ENCODE results near the gene GBP5.
"Not testable (repeated sequence)": the region's sequence is repeated elsewhere in the genome, so short reads cannot be mapped to it uniquely, and the experiment has no call there.

The GBP5 gene

DNA sequence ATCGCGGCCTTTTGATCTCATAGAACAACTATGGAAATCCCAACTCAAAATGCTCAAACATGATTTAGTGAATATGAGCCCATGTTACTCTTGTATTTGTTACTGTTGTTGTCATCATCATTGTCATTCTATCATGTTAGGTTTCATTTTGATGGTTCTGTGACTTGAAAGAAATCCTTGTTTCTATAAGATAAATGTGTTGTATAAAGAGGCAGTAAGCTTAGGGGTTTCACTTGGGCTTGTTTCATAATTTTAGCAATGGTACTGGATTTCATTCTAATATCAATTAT, 15.3 kb upstream of the GBP5 start:
- no peak for DNase-seq (ENCODE audit: low spot score)
- TF ChIP-seq, protein P1, sequence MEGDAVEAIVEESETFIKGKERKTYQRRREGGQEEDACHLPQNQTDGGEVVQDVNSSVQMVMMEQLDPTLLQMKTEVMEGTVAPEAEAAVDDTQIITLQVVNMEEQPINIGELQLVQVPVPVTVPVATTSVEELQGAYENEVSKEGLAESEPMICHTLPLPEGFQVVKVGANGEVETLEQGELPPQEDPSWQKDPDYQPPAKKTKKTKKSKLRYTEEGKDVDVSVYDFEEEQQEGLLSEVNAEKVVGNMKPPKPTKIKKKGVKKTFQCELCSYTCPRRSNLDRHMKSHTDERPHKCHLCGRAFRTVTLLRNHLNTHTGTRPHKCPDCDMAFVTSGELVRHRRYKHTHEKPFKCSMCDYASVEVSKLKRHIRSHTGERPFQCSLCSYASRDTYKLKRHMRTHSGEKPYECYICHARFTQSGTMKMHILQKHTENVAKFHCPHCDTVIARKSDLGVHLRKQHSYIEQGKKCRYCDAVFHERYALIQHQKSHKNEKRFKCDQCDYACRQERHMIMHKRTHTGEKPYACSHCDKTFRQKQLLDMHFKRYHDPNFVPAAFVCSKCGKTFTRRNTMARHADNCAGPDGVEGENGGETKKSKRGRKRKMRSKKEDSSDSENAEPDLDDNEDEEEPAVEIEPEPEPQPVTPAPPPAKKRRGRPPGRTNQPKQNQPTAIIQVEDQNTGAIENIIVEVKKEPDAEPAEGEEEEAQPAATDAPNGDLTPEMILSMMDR (IDR thresholded peaks at IDR 0.05; ENCODE audit: extremely low read depth, missing control alignments): no peak

DNA sequence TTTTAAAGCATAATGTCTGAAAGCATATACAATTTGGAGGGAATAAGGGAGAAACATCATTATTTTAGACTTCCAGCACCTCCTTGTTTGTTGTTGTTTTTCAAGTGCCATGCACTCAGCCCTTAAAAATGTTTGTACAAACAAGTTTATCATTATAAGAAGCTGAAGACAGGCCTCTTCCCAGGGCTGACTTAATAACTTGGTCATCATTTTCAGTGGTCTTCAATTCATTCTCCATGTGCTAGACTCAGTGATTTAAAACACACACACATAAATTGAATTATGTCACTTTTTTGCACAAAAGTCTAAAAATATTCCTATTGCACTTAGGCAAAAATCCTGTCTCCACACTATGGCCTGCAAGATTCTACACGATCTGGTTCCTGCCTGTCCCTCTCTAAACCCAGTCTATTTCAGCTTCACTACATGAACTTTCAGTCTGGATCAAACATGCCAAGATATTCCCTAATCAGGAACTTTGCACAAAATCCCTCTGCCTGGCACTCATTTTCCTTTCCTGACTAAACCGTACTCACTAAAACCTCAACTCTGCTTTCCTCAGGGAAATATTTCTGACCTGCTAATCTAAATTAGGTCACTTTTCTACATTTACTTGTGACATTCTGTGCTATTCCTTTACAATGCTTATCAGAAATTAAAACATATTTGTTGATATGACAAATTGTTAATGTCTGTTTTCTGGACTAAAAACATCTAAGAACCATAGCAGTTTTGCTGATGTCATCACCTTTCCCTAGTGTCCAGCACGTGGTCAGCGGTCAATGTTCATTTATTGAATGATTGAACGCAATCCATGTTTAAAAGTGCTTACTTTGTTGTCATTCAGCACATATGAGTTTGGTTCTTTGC, 14.8 kb upstream of the GBP5 start:
- no peak for DNase-seq (ENCODE audit: low spot score)
- TF ChIP-seq, protein P1 (IDR thresholded peaks at IDR 0.05; ENCODE audit: extremely low read depth, missing control alignments): no peak

DNA sequence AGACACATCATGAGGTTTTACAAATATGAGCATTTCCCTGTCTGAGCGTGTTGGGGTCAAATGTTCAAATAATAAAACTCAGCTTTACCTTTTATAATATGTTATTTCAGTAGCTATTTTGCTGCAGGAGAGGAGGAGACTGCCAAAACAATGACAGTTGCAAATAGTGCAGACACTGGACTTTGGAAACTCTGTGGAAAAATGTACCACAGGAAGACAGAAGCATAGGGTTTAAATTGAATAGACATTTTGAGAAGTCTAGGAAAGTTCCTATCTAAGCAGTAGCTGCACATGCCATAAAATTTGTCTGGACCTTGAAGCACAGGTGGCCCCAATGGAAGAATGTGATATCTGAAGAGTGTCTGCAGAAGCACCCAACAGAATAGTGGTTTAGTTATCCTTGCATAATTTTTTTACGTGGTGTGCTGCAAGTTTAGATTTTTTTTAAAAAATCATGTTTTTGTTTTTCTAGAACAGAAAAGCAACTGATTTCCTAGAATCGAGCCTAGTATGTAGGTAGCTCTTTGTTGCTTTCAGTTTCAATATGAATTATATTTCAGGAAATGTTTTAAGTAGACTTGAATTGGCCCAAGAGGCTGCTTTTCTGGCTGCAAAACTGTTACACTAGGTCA, 14.0 kb upstream of the GBP5 start:
- peak; percentile 34 for DNase-seq (ENCODE audit: low spot score)
- TF ChIP-seq, protein P1 (IDR thresholded peaks at IDR 0.05; ENCODE audit: extremely low read depth, missing control alignments): no peak

DNA sequence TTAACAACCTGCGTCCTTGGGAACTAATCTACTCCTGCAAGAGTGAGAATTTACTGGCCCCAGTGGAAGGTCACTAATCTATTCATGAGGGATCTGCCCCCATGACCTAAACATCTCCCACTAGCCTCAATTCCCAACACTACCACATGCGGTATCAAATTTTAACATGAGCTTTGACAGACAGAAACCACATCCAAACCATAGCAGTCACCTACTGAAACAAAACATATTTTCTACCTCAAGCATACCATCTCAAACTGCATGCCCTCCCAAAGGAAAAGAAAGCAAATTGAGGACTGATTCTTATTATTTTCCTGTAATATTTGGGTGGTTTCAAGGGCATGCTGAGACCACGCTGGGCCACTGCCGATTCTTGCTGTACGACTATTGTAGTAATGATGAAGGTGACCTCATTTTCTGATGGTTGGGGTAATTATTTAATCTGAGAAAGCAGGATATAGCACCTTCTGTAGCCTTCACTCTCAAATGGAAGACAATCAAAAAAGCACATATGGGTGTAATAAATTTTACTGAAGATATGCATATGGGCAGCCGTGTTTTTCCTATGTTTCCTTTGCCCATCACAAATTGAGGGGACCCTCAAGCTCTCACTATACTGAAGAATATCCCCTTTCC, 13.2 kb upstream of the GBP5 start:
- TF ChIP-seq, protein P1 (IDR thresholded peaks at IDR 0.05; ENCODE audit: extremely low read depth, missing control alignments): no peak
- no peak for DNase-seq (ENCODE audit: low spot score)

DNA sequence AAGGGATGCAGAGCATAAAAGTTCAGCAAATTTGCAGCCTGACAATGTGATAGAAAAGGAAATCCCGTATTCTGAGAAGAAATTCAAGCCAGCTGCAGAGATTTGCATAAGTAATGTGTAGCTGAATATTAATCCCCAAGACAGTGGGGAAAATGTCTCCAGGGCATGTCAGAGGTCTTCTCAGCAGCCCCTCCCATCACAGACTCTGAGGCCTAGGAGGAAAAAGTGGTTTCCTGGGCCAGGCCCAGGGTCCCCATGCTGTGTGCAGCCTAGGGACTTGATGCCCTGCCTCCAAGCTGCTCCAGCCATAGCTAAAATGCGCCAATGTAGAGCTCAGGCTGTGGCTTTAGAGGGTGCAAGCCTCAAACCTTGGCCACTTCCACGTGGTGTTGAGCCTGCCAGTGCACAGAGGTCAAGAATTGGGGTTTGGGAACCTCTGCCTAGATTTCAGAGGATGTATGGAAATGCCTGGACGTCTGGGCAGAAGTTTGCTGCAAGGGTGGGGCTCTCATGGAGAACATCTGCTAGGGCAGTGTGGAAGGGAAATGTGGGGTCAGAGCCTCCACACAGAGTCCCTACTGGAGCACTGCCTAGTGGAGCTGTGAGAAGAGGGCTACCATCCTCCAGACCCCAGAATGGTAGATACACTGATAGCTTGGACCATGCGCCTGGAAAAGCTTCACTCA, 11.6 kb upstream of the GBP5 start:
- not testable (repeated sequence) for DNase-seq (ENCODE audit: low spot score)

DNA sequence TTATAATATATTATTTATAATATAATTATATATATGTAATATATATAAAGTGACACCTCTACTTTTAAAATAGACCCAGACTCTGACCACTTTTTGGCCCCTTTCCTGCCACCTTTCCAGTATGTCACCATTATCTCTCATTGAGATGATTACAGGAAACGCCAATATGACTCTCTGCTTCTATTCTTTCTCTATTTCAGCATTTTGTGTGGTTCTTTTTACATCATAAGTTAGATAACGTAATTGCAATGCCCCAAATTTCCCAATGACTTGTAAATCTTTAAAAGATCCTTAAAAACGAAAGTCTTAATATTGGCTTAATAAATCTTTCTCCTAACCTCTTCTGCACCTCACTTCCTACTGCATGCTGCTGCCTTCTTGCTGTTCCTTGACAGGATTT, 8.1 kb upstream of the GBP5 start:
- TF ChIP-seq, protein P1 (IDR thresholded peaks at IDR 0.05; ENCODE audit: extremely low read depth, missing control alignments): no peak
- DNase-seq (ENCODE audit: low spot score): no peak

DNA sequence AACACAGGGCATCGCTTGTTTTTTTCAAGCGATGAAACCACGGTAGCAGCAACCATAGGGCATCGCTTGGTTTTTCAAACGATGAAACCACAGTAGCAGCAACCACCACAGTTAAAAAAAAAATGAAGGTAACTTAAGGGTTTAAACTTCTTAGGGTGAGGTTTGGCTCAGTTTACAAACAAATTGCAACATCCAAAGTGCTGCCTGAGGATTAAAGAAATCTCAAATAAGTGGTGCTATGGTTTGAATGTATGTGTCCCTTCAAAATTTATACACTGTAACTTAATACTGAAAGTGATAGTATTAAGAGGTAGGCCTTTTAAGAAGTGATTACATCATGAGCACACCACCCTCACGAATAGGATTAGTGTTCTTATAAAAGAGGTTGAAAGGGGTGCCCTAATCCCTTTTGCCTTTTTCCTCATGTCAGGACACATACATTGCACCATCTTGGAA, 6.4 kb upstream of the GBP5 start:
- DNase-seq (ENCODE audit: low spot score): no peak
- TF ChIP-seq, protein P1 (IDR thresholded peaks at IDR 0.05; ENCODE audit: extremely low read depth, missing control alignments): no peak

All from GM20000 (cell line).